Cardiac fibroblast (primary cell): ENCODE measurements around the gene CUTC.

Experiments used
- DNase-seq, 2 donors: peaks; one replicate each; pipeline versions ENCODE4 v3.0.0 to v3.0.0-alpha.2; 2010; ENCODE audit warnings: low read depth in 2 of 2
- H3K4me3 ChIP-seq, 2 donors: replicated peaks in 1 of 2; 1 replicate in 1 of 2; 2 replicates in 1 of 2; pipeline ENCODE4 v1.5.1; 2011; ENCODE audit warnings: low read depth in 2 of 2, low read length in 2 of 2, mild to moderate bottlenecking in 2 of 2, moderate library complexity in 1 of 2
- CTCF ChIP-seq: IDR thresholded peaks from one replicate; pipeline ENCODE4 v1.5.1; 2011; ENCODE audit warnings: low read depth, mild to moderate bottlenecking, low read length, inconsistent platforms

Gene CUTC

DNA sequence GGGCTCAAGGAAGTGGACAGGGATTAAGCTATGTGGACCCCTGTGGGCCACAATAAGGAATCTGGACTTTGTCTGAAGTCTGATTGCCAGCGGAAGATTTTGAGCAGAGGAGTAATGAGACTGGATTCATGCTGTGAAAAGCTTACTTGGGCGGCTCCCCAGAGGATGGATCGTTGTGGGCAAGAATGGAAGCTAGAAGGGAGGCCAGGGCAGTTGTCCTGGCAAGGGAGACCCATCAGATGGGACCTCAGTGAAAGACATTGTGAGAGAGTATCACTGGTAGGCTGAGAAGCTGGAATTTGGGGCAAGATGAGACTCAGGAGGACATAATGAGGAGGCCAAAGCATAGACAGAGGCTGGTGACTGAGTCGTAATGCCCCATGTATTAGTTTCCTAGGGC, 66.0 kb downstream of the CUTC start:
- H3K4me3 ChIP-seq: no peak overlapping the region
- no peak for TF ChIP-seq CTCF

GRCh38 chr10:99798920-99799319, 66.9 kb downstream of the CUTC start:
- H3K4me3 ChIP-seq: no peak overlapping the region
- no peak for TF ChIP-seq CTCF
- DNase-seq: no peak

More for the DNA sequence above, 66.0 kb downstream of the CUTC start:
- DNase-seq: no peak

DNA sequence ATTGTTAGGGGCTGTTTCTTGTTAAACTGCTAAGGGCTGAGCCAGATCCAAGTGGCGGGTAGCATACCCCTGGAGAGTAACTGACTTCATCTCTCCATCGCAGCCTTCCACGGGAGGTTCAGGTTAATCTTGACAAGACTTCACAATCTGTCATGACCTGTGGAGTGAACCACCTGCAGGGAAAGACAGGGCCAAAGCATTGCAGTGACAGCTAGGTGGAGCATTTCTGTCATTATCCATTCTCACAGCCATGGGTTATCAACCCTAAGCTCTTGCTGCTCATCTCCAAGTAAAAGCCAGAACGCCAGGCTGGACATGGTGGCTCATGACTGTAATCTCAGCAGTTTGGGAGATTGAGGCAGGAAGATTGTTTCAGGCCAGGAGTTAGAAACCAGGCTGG, 67.6 kb downstream of the CUTC start:
- TF ChIP-seq CTCF: no peak
- no peak for DNase-seq

GRCh38 chr10:99804471-99804870, 72.4 kb downstream of the CUTC start:
- H3K4me3 ChIP-seq: no peak overlapping the region
- DNase-seq: no peak
- no peak for TF ChIP-seq CTCF

More for the DNA sequence above, 67.6 kb downstream of the CUTC start:
- H3K4me3 ChIP-seq: no peak overlapping the region

DNA sequence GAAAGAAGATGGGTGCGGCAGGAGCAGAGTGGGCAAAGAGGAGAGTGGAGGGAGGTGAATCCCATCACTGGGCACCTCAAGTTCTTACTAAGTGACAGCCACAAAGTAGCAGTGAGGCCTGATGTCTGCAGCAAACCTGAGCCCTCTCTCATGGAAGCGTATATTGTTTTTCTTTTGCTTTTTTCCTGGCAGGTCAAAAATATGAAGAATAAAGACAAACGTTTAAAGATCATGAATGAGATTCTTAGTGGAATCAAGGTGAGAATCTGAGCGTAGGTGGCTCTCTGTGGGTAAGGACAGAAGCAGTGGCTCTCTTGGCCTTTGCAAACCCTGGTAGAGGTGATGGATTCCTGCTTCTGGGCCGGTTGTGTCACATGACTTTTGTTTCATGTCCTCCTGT, 73.2 kb downstream of the CUTC start:
- no peak for TF ChIP-seq CTCF
- no peak overlapping the region for H3K4me3 ChIP-seq
- no peak for DNase-seq
